Mononuclear cell (primary cell): Measurements from ENCODE around the gene MED25. TPM values are rescaled to one million over a fixed set of nuclear protein-coding genes. Genes with fewer than 3 reads are reported as not detected.

Experiments used
- H3K27me3 ChIP-seq: 2 replicates; pipeline ENCODE4 v1.6.0; 2011; ENCODE audit warnings: low read length, control low read depth; ENCODE audit not compliant: insufficient read depth
- H3K4me1 ChIP-seq: 2 replicates; pipeline ENCODE4 v1.5.1; 2011; ENCODE audit warnings: mild to moderate bottlenecking, low read length, control low read depth; ENCODE audit not compliant: insufficient read depth
- H3K4me3 ChIP-seq: 2 replicates; pipeline ENCODE4 v1.5.1; 2011; ENCODE audit warnings: mild to moderate bottlenecking, low read length, moderate library complexity
- H3K9me3 ChIP-seq: 2 replicates; pipeline ENCODE4 v1.5.1; 2011; ENCODE audit warnings: low read depth, mild to moderate bottlenecking, control low read depth, low read length
- total RNA-seq: library from RNA; depleted of rRNA; stranded (reverse); fragments of >200 nt; gene quantifications from one replicate; pipeline ENCODE4 v1.2.3, GENCODE V29; 2012

Gene MED25
- total RNA-seq, 1 donor = 15.1 TPM

DNA sequence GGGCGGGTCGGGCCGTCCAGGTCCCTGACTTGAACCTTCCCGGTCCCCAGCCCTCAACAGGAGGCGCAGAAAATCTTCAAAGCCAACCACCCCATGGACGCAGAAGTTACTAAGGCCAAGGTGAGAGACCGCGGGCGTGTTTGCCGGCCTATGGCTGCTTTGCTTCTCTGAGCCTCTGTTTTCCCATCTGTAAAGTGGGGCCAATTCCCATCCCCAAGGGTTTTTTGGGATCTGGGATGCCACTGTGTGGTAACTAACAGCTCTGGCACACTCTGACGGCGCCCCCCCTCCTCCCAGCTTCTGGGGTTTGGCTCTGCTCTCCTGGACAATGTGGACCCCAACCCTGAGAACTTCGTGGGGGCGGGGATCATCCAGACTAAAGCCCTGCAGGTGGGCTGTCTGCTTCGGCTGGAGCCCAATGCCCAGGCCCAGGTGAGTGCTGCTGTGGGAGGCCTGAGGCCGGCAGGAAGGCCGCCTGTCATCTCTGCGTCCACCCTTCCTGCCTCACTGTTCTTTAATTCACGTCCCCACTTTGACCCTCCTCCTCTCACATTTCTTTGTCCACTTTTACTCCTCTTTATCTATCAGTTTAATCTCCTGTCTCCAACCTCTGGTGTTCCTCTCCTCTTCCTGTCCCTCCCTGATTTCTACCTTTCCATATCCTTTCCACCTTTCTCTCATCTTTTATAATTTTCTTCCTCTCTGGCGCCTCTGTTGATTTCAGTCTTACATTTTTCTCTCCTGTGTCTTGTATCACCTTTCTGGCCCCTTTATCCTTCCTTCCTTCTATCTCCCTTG, 12.1 kb upstream of the MED25 start:
- Histone ChIP-seq H3K27me3 (no peaks in the 10 kb centered on the region), H3K4me1 (peaks cover 23% of the 10 kb centered on the region), H3K4me3 (no peak overlapping the region), H3K9me3 (no peaks in the 10 kb centered on the region)

DNA sequence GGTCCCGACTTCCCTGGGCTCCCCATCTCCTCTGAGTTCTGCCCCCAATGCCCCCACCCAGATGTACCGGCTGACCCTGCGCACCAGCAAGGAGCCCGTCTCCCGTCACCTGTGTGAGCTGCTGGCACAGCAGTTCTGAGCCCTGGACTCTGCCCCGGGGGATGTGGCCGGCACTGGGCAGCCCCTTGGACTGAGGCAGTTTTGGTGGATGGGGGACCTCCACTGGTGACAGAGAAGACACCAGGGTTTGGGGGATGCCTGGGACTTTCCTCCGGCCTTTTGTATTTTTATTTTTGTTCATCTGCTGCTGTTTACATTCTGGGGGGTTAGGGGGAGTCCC, 11.5 kb upstream of the MED25 start:
- Histone ChIP-seq H3K4me1 (peaks cover 23% of the 10 kb centered on the region), H3K4me3 (no peak overlapping the region), H3K9me3 (no peaks in the 10 kb centered on the region), H3K27me3 (no peaks in the 10 kb centered on the region)

DNA sequence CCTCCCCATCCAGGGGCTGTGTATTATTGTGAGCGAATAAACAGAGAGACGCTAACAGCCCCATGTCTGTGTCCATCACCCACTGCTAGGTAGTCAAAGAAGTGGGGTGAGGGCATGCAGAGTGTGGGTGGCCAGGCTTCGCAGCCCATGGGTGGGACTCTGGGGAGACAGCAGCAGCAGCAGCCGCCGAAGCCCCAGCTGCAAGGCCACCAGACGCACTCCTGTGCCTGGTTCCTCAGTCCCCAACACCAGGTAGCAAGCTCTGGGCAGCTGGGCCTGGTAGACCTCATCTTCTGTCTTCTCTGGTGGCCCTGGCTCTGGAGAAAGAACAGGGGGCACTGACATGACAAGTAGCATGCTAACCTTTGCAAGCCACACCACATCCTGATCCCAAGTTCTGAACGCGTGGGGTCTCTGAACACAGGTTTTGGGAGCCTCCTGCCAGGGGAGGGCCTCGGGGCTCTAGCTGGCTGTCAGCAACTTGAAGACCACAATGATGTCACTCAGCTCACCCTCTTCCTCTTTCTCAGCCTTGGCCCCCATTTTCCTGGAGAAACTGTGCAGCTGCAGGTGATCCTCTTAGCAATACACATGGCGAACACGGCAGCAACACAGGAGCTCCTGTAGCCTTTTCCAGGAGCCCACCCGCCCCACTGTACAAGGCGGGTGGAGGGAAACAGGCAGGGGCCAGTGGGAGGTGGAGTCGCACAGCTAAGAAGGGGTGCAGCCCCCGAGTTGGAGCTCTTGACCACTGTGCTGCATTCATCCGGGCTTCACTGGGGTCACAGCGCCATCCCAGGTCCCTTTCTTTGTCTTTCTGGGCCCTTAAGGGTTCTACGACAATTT, 10.8 kb upstream of the MED25 start:
- no peaks in the 10 kb centered on the region for H3K9me3 ChIP-seq
- H3K27me3 ChIP-seq = no peaks in the 10 kb centered on the region
- H3K4me3 ChIP-seq = no peak overlapping the region

DNA sequence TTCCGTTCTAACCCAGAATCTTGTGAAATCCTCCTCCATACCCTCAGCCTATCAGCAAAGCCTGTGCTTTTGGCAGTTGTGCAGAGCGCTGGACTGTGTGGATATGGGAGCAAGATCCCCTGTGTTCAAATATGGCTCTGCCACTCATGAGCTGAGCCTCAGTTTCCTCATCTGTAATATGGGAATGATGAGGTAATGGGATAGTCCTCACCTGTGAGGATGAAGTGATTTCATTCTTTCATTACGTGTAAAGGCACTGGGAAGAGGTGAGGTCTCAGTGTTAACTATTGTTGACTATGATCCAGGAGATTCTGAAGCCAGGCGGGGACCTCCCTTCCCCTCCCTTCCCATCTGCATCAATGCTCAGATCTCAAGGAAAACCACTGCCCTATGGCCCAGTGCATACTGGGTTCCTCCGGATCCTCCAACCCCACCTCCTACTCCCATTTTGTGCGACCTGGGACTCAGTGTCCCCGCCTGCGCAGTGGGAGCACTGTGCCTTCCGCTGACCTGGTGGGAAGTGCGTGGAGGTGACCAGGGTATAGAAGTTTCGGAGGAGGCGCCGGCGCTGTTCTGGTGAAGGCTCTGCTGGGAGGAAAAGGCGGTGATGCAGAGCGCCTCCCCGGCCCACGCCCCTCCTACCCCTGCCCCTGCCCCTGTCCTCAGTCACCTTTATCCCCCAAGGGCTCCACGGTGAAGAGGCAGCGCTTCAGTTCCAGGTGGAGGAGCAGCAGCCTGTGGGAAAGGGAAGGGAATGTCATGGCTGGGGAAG, 10.0 kb upstream of the MED25 start:
- Histone ChIP-seq H3K4me1 (peaks cover 31% of the 10 kb centered on the region), H3K4me3 (no peak overlapping the region), H3K9me3 (no peaks in the 10 kb centered on the region), H3K27me3 (no peaks in the 10 kb centered on the region)

More for the DNA sequence above, 10.8 kb upstream of the MED25 start:
- peaks cover 24% of the 10 kb centered on the region for H3K4me1 ChIP-seq

DNA sequence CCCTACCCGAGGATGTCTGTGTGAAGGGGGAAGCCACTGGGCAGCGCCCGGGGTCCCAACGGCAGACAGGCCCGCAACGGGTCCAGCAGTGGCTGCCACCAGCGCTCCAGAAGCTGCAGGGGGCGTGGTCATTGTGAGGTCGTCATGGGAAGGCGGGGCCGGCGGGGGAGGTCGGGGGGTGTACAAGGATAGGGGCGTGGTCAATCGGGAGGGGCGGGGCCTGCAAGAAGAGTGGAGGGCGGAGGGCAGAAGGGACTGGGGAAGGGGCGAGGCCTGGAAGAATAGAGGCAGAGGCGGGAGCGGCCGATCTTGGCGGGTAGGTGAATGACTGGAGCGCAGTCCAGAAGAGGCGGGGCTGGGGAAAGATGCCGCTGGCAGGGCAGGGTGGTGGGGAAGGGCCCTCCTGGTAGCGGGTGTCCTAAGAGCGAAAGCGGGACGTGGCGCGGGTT, 9.4 kb upstream of the MED25 start:
- H3K4me1 ChIP-seq = peaks cover 31% of the 10 kb centered on the region
- no peaks in the 10 kb centered on the region for H3K9me3 ChIP-seq
- peak overlapping the region; percentile 54 for H3K4me3 ChIP-seq
- no peaks in the 10 kb centered on the region for H3K27me3 ChIP-seq

DNA sequence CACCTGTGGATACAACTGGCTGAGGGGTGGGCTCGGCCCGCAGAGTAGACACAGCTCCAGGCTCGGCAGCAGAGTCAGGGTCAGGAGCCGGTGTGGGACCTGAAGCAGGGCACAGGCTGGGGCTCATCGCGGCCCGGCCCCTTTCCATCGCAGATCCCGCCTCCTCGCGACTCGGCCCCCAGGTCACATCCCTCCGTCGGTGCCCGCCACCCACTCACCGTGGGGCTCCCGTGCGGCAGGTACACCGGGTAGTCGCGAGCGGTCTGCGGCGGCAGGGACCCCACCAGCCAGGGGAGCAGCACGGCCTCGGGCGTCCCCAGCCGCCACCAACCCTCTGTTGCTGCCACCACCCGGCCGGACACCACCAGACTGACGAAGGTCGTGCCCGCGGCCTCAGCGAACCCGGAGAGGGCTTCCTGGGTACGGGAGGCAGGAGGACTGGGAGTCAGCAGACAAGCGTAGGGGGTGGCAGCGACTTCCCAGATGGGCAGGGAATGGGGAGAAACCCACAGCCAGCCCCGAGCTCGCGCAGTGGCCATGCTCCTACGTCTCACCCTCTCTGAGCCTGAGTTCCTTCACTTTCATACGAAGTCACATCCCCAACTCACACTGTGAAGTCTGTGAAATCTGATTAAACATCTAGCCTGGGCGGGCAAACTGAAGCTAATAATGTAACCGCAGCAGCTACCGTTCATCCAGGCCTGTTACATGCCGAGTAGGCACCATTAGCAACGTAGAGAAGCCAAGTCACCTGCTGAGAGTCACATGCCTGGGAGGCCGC, 8.7 kb upstream of the MED25 start:
- Histone ChIP-seq H3K27me3 (no peaks in the 10 kb centered on the region), H3K9me3 (no peaks in the 10 kb centered on the region), H3K4me1 (peaks cover 31% of the 10 kb centered on the region), H3K4me3 (peak overlapping the region; percentile 54)

DNA sequence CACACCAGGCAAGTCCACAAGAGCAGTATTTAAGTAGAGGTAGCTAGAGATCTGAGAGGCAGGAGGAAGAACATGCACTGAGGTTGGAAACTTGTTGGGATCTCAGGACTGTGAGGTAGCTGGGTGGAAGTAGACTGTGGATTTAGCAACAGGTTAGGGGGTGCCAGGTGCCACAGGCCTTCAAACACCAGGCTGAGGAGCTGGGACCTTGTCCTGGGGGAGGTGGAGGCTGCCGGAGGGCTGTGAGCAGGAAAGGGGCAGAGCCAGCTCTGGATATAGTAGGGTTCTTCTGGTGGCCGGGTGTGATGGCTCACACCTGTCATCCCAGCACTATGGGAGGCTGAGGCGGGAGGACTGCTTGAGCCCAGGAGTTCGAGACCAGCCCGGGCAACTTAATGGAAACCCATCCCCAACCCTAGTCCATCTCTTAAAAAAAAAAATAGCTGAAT, 8.1 kb upstream of the MED25 start:
- Histone ChIP-seq H3K4me1 (peaks cover 31% of the 10 kb centered on the region), H3K9me3 (no peaks in the 10 kb centered on the region), H3K27me3 (no peaks in the 10 kb centered on the region), H3K4me3 (no peak overlapping the region)

DNA sequence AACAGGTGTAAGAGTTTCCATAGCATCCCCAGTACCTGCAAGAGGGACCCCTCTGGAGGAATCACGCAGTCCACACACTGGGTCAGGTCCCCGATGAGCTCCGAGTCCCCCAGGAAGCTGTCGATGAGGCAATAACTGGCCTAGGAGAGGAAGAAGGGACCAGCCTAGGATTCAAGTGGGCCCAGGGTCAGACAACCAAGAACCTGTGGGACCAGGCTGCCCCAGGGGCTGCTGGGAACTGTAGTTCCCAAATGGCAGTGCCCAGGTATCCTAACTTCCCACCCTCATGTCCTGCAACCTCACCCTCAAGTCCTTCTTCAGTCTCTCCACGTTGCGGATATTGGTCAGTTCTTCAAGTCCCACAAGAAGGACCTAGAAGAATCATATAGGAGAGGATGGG, 6.8 kb upstream of the MED25 start:
- H3K27me3 ChIP-seq = no peaks in the 10 kb centered on the region
- H3K4me1 ChIP-seq = peaks cover 31% of the 10 kb centered on the region
- H3K9me3 ChIP-seq = no peaks in the 10 kb centered on the region
- H3K4me3 ChIP-seq = no peak overlapping the region

DNA sequence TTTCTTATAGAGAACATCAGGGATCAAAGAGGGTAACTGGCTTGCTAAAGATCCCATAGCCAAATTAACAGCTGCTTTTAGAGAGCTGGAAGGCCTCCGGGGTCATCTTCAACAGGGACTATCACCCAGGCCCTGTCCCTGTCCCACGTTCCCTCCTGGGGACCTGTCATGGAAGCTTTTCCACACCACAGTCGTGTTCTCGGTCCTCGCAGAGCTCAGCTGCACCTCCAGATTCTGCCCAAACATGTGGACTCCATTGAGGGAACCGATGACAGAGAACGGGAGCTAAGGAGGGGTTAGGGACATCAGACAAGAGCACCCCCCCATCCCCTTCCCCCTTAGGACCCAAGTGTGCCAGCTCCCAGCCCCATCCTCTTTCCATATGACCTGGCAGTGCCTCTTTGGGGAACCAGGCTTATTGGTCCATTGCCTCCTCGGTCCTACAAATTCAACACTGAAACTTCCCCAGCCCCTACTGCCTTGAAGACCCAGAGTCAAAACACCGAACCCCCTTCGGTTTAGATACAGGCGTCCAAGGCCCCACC, 5.6 kb upstream of the MED25 start:
- Histone ChIP-seq H3K4me1 (peaks cover 34% of the 10 kb centered on the region), H3K27me3 (no peaks in the 10 kb centered on the region), H3K9me3 (no peaks in the 10 kb centered on the region), H3K4me3 (peak overlapping the region; percentile 71)

DNA sequence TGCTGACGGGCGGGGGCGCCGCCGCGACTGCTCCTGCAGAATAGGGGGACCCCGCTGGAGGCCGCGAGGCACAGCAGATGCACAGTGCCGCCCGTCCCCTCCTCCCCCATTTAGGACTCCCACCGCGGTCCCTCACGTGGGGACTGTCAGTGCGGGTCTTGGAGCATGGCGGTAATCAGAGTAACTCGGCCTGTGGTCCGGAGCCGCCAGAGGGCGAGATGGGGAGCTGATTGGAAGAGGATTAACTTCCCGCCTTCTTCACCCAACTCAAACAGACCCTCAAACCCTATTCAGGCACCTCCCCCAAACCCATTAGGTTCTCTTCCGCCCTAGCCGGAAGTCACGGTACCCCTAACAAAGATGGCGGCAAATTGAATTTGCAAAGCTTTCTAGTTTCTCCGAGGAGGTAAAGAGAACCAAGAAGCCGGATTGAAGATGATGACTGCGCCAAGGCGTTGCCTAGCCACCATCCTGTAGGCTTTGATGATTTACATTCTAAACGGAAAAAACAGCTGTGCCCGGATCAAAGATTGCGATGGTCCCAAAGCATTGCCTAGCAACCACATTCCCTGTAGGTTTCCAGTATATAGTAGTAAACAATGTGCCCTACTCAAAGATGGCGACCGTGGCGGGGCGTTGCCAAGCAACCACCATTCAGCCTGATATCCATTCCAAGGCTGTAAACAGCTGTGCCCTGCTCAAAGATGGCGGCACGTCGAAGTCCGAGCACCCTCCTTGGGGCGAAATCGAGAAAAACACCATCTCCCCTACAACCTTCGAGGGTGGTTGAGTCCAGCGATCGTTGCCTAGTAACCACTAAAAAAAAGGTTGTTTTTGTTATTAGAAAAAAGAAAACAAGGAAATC, 4.9 kb upstream of the MED25 start, which contains the start of gene FUZ:
TSS of gene FUZ (minus strand) at position 296 of the 865 bp plus-strand sequence. CDS start at position 110, 186 bp downstream.
- Histone ChIP-seq H3K9me3 (no peaks in the 10 kb centered on the region), H3K27me3 (no peaks in the 10 kb centered on the region), H3K4me3 (peak within 1 kb of the TSS; percentile 71), H3K4me1 (peaks cover 32% of the 10 kb centered on the region)

DNA sequence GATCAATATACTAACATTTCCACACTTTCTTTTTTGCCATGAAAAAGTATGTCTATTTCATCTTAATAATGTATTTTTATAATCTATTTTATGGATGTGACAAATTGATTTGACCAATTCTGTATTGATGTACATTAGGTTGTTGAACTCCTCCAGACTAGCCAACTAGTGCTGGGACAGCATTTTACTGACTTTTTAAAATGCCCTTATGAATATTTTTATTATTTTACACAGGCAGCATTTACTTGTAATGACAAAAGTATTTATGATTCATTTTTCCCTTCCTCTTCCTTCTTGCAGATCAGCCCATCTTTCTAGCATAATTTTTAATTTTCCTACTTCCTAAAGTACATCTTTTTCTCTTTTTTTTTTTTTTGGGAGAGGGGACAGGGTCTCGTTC, 4.1 kb upstream of the MED25 start:
- H3K4me3 ChIP-seq = no peak overlapping the region
- peaks cover 35% of the 10 kb centered on the region for H3K4me1 ChIP-seq
- H3K27me3 ChIP-seq = no peaks in the 10 kb centered on the region
- H3K9me3 ChIP-seq = no peaks in the 10 kb centered on the region

DNA sequence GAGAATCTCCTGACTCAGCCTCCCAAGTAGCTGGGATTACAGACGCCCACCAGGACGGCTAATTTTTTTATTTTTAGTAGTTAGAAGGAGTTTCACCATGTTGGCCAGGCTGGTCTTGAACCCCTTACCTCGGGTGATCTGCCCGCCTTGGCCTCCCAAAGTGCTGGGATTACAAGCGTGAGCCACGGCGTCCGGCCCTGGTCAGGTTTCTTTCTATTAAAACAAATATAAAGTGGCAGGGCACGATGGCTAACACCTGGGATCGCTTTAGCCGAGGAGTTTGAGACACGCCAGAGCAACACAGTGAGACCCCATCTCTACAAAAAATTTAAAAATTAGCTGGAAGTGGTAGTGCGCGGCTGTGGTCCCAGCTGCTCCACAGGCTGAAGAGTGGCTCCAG, 1.5 kb upstream of the MED25 start:
- no peaks in the 10 kb centered on the region for H3K27me3 ChIP-seq
- no peak overlapping the region for H3K4me3 ChIP-seq
- peaks cover 31% of the 10 kb centered on the region for H3K4me1 ChIP-seq
- H3K9me3 ChIP-seq = no peaks in the 10 kb centered on the region

DNA sequence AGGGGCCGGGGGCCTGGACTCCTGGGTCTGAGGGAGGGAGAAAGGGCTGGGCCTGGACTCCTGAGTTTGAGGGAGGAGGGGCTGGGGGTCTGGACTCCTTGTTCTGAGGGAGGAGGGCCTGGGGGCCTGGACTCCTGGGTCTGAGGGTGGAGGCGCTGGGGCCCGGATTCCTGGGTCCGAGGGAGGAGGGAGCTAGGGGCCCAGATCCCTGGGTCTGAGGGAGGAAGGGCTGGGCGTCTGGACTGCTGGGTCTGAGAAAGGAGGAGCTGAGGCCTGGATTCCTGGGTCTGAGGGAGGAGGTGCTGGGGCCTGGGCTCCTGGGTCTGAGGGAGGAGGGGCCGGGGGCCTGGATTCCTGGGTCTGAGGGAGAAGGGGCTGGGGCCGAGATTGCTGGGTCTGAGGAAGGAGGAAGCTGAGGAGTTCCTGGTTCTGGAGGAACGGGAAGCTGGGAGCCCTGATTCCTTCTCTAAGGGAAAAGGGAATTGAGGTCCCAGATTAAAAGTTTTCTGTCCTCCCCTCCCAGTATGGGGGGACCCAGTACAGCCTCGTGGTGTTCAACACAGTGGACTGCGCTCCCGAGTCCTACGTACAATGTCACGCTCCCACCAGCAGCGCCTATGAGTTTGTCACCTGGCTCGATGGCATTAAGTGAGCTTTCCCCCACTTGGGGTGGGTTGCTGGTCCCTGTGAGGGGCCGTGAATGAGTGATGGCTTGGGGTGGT, 721 bp downstream of the MED25 start:
- H3K4me1 ChIP-seq = peaks cover 23% of the 10 kb centered on the region
- H3K9me3 ChIP-seq = no peaks in the 10 kb centered on the region
- no peaks in the 10 kb centered on the region for H3K27me3 ChIP-seq
- peak overlapping the region; percentile 75 for H3K4me3 ChIP-seq
